Fibroblast of skin of right quadriceps (primary cell): ENCODE results near the gene CDK10.
A peak's percentile ranks its signal among the peaks of the same experiment; 100 is the strongest.

ENCODE experiments used
- DNase-seq: peaks from one replicate; pipeline ENCODE4 v3.0.0-alpha.2; 2013

The CDK10 gene

GRCh38 chr16:89716916-89717687, 30.6 kb downstream of the CDK10 start:
- DNase-seq, result no peak

GRCh38 chr16:89717688-89718505, 31.4 kb downstream of the CDK10 start:
- DNase-seq, result no peak

GRCh38 chr16:89720551-89720812, 34.0 kb downstream of the CDK10 start:
- DNase-seq, result no peak

- peak; percentile 71 for DNase-seq
Observed at GRCh38 chr16:89720813-89721545, 34.5 kb downstream of the CDK10 start, which contains the start of the genes VPS9D1 and ZNF276. VPS9D1 (minus strand) TSS chr16:89720898; CDS start chr16:89720861, 37 bp downstream. ZNF276 (plus strand) TSS chr16:89721537; CDS start chr16:89721641, 104 bp downstream.

- peak; percentile 22 for DNase-seq
Observed at GRCh38 chr16:89721546-89722391, 35.3 kb downstream of the CDK10 start.

- DNase-seq, result no peak
Observed at GRCh38 chr16:89722392-89723278, 36.1 kb downstream of the CDK10 start.

GRCh38 chr16:89723279-89724250, 37.1 kb downstream of the CDK10 start:
- no peak for DNase-seq

- no peak for DNase-seq
Observed at GRCh38 chr16:89727406-89728120, 41.1 kb downstream of the CDK10 start.

GRCh38 chr16:89729293-89729692, 42.8 kb downstream of the CDK10 start:
- DNase-seq, result no peak

GRCh38 chr16:89729863-89730593, 43.5 kb downstream of the CDK10 start:
- DNase-seq, result no peak

GRCh38 chr16:89730610-89731234, 44.2 kb downstream of the CDK10 start:
- no peak for DNase-seq

GRCh38 chr16:89732142-89732917, 45.8 kb downstream of the CDK10 start:
- DNase-seq, result no peak

GRCh38 chr16:89732918-89733242, 46.4 kb downstream of the CDK10 start:
- DNase-seq, result no peak

GRCh38 chr16:89733322-89733721, 46.8 kb downstream of the CDK10 start:
- no peak for DNase-seq

GRCh38 chr16:89733792-89734191, 47.3 kb downstream of the CDK10 start:
- DNase-seq, result no peak

- DNase-seq, result no peak
Observed at GRCh38 chr16:89736554-89736953, 50.1 kb downstream of the CDK10 start.

GRCh38 chr16:89737341-89738071, 51.0 kb downstream of the CDK10 start:
- DNase-seq, result no peak
